Hepatocyte (in vitro differentiated cells): Measurements from ENCODE around the gene MAP3K8.

ENCODE experiments used
- CTCF ChIP-seq: fragments of 200-600 bp; sonication (generic); IDR thresholded peaks from 2 replicates; pipeline ENCODE4 v1.5.1; 2016; ENCODE audit warnings: antibody characterized with exemption, mild to moderate bottlenecking; ENCODE audit not compliant: poor library complexity
- EZH2 ChIP-seq: fragments of 200-600 bp; sonication (generic); IDR thresholded peaks from 2 replicates; pipeline ENCODE4 v1.6.1; 2016; ENCODE audit warnings: antibody characterized with exemption, mild to moderate bottlenecking, borderline replicate concordance

GRCh38 chr10:30436671-30437030 is 2.7 kb downstream of the MAP3K8 start:
- TF ChIP-seq EZH2 (no peak), CTCF (no peak)
